PC-9 (cell line): Measurements from ENCODE around the gene CREB1. TPM values are rescaled to one million over a fixed set of nuclear protein-coding genes. Genes with fewer than 3 reads are reported as not detected.

Source experiments
- BruUV-seq: library from RNA; stranded (reverse); fragments of 400-500 nt; replicated peaks from 2 replicates; lab custom pipeline; 2021; lab: Mats Ljungman, UMichigan
- CTCF ChIA-PET: fragments of 300-600 bp; sonication (Branson Sonifier 250); formaldehyde crosslinking; loops from one replicate; lab custom pipeline; 2022; ENCODE audit warnings: antibody characterized with exemption; lab: Charles Lee
- POLR2A ChIA-PET: fragments of 300-600 bp; sonication (Branson Sonifier 250); formaldehyde crosslinking; loops from one replicate; lab custom pipeline; 2022; ENCODE audit warnings: antibody characterized with exemption; ENCODE audit not compliant: unreplicated experiment; lab: Charles Lee
- DNase-seq, 2 experiments: peaks; one replicate each; pipeline versions ENCODE4 v3.0.0 to v3.0.0-alpha.2; 2015 to 2022; ENCODE audit warnings: mixed read lengths in 1 of 2
- H2AFZ ChIP-seq: fragments of 200-600 bp; sonication (generic); 2 replicates; pipeline ENCODE4 v1.8.1; 2017; ENCODE audit warnings: antibody characterized with exemption
- H3F3A ChIP-seq: fragments of 200-600 bp; sonication (generic); 2 replicates; pipeline ENCODE4 v1.8.1; 2017; ENCODE audit warnings: antibody characterized with exemption, mild to moderate bottlenecking, low read depth; ENCODE audit not compliant: insufficient read depth
- H3K27ac ChIP-seq: fragments of 200-600 bp; sonication (generic); 2 replicates; pipeline ENCODE4 v1.6.1; 2016; ENCODE audit warnings: mixed run types
- H3K27me3 ChIP-seq: fragments of 200-600 bp; sonication (generic); 2 replicates; pipeline ENCODE4 v1.6.1; 2016; ENCODE audit warnings: low read depth, mixed run types; ENCODE audit not compliant: insufficient read depth
- H3K36me3 ChIP-seq: fragments of 200-600 bp; sonication (generic); 2 replicates; pipeline ENCODE4 v1.6.1; 2016; ENCODE audit warnings: low read depth, mixed run types
- H3K4me1 ChIP-seq: fragments of 200-600 bp; sonication (generic); replicated peaks from 2 replicates; pipeline ENCODE4 v1.6.1; 2016; ENCODE audit warnings: mixed run types; ENCODE audit not compliant: insufficient read depth
- H3K4me2 ChIP-seq: fragments of 200-600 bp; sonication (generic); 2 replicates; pipeline ENCODE4 v1.6.1; 2017; ENCODE audit warnings: mixed run types
- H3K4me3 ChIP-seq: fragments of 200-600 bp; sonication (generic); 2 replicates; pipeline ENCODE4 v1.6.1; 2016; ENCODE audit warnings: mixed run types
- H3K79me2 ChIP-seq: fragments of 200-600 bp; sonication (generic); 2 replicates; pipeline ENCODE4 v1.6.1; 2017; ENCODE audit warnings: low read depth, mixed run types
- H3K9me2 ChIP-seq: fragments of 200-600 bp; sonication (generic); 2 replicates; pipeline ENCODE4 v1.8.1; 2017; ENCODE audit warnings: mild to moderate bottlenecking; ENCODE audit not compliant: insufficient read depth
- H3K9me3 ChIP-seq: fragments of 200-600 bp; sonication (generic); 2 replicates; pipeline ENCODE4 v1.8.1; 2016; ENCODE audit warnings: low read depth; ENCODE audit not compliant: insufficient read depth
- H4K20me1 ChIP-seq: fragments of 200-600 bp; sonication (generic); 2 replicates; pipeline ENCODE4 v1.8.1; 2017; ENCODE audit not compliant: insufficient read depth
- CTCF ChIP-seq: fragments of 200-600 bp; sonication (generic); conservative IDR thresholded peaks from 2 replicates; pipeline ENCODE4 v1.6.1; 2017; ENCODE audit warnings: mixed run types, antibody characterized with exemption, mild to moderate bottlenecking, moderate library complexity
- EZH2 ChIP-seq: fragments of 200-600 bp; sonication (generic); IDR thresholded peaks from 2 replicates; pipeline ENCODE4 v1.8.0; 2017; ENCODE audit warnings: antibody characterized with exemption, low read depth
- intact Hi-C: fragments of 100-400 bp; cut with micrococcal nuclease; formaldehyde crosslinking; loops from one replicate; pipeline ENCODE4 v1.10.0; 2022; ENCODE audit not compliant: unreplicated experiment
- total RNA-seq: library from RNA; stranded (reverse); gene quantifications from 2 replicates; pipeline ENCODE4 v1.2.3, GENCODE V29; 2021

CREB1 gene
- total RNA-seq, 1 experiment from 2014 or later = 42.2 TPM

- Histone ChIP-seq H3K9me2 (no peaks in the 10 kb centered on the region), H3K27me3 (no peaks in the 10 kb centered on the region), H3K4me2 (peak overlapping the region; percentile 79), H4K20me1 (no peaks in the 10 kb centered on the region), H3K4me1 (peaks cover 31% of the 10 kb centered on the region), H2AFZ (peak overlapping the region; percentile 86), H3K9me3 (no peaks in the 10 kb centered on the region), H3K27ac (peak overlapping the region; percentile 90), H3K4me3 (peak overlapping the region; percentile 74), H3F3A (no peaks in the 10 kb centered on the region; the same call in 1 of the 2 replicates), H3K79me2 (peaks cover 40% of the 10 kb centered on the region), H3K36me3 (no peaks in the 10 kb centered on the region)
- DNase-seq = peak in 1 of 2 experiments; percentile 14
- CTCF ChIA-PET = no interaction called here
- BruUV-seq = no TSS peak
- intact Hi-C loops = loop anchor here (1.0 to 2.0 kb wide), 2 partner anchors 16 to 54 kb away; no protein-coding TSS in a partner anchor
- POLR2A ChIA-PET = no interaction called here
- no peak for TF ChIP-seq CTCF
- TF ChIP-seq EZH2 = no peak
Observed at GRCh38 chr2:207528980-207529329, 807 bp upstream of the CREB1 start.

DNA sequence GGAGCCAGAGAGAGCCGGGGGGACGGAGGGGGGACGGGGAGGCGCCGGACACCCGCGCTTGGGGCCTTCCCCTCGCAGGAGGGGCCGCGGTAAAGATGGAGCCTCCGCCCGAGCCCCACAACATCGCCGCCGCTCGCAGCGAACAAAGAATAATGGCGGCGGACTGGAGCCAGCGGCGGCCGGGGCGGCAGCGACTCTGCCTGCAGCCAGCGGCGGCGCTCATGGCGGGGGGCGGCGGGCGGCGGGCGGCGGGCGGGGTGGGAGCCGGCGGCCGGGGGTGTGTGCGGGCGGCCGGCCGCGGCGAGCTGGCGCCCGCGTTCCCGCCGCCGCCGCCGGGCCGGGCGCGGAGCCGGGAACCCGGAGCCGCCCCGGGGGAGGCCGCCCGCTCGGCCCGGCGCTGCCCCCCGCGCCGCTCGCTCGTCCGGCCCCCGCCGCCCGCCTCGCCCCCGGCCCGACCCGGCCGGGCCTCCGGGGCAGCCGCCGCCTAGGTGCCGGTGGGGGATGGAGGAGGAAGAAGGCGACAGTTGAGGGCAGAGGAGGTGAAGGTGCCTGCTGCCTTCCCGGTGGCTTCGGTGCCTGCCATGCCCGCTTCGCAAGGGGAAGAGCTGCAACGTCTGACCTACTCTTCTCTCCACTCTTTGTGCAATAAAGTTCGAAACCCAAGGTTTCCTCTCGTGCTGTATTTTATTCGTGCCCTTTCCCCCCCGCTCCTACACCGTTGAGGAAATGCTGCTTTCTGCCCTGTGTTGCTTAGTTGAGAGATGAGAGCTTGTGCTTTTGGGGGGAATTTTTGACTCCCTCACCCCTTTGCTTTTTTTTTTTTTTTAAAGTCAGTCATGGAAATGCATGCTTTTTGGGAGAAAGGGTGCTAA lies 634 bp downstream of the CREB1 start:
- H3K36me3 ChIP-seq = no peaks in the 10 kb centered on the region
- no peaks in the 10 kb centered on the region for H3K9me3 ChIP-seq
- H3K79me2 ChIP-seq = peaks cover 54% of the 10 kb centered on the region
- H4K20me1 ChIP-seq = no peaks in the 10 kb centered on the region
- intact Hi-C loops = no loop called here
- no peak for TF ChIP-seq CTCF
- TF ChIP-seq EZH2 = no peak
- no peaks in the 10 kb centered on the region for H3K27me3 ChIP-seq
- H3K4me1 ChIP-seq = peaks cover 34% of the 10 kb centered on the region
- no TSS peak for BruUV-seq
- H3K4me2 ChIP-seq = peak overlapping the region; percentile 93
- H2AFZ ChIP-seq = peak overlapping the region; percentile 58; the same call in 1 of the 2 replicates
- H3F3A ChIP-seq = no peaks in the 10 kb centered on the region; the same call in 1 of the 2 replicates
- H3K4me3 ChIP-seq = peak overlapping the region; percentile 84
- ChIA-PET POLR2A (interaction anchor here (0.6 to 1.2 kb wide), 5 partner anchors 17 to 1901 kb away, joined by 3 to 6 read pairs (median 4); no protein-coding TSS in a partner anchor), CTCF (no interaction called here)
- peak in 1 of 2 experiments; percentile 35 for DNase-seq
- H3K9me2 ChIP-seq = no peaks in the 10 kb centered on the region
- peak overlapping the region; percentile 90 for H3K27ac ChIP-seq

GRCh38 chr2:207531032-207531952 lies 1.5 kb downstream of the CREB1 start:
- Histone ChIP-seq H4K20me1 (no peaks in the 10 kb centered on the region), H3K36me3 (no peaks in the 10 kb centered on the region), H3K4me2 (peak overlapping the region; percentile 93), H3K9me2 (no peaks in the 10 kb centered on the region), H3K27me3 (no peaks in the 10 kb centered on the region), H3K4me3 (peak overlapping the region; percentile 84), H3K4me1 (peaks cover 34% of the 10 kb centered on the region), H2AFZ (peak overlapping the region; percentile 58; the same call in 1 of the 2 replicates), H3K79me2 (peaks cover 62% of the 10 kb centered on the region), H3F3A (no peaks in the 10 kb centered on the region; the same call in 1 of the 2 replicates), H3K27ac (peak overlapping the region; percentile 71), H3K9me3 (no peaks in the 10 kb centered on the region)
- DNase-seq = no peak
- TSS peak; percentile 69 for BruUV-seq
- ChIA-PET POLR2A (interaction anchor here (0.6 kb wide), 1 partner anchor 36 kb away, joined by 3 read pairs; no protein-coding TSS in a partner anchor), CTCF (no interaction called here)
- TF ChIP-seq CTCF = no peak
- TF ChIP-seq EZH2 = no peak
- intact Hi-C loops = no loop called here
